HEK293T (cell line): ENCODE results near the gene DENND6A.
A peak's percentile ranks its signal among the peaks of the same experiment; 100 is the strongest.
"Not testable (repeated sequence)": the region's sequence is repeated elsewhere in the genome, so short reads cannot be mapped to it uniquely, and the experiment has no call there.

Experiments
- CTCF ChIA-PET: fragments of 350-600 bp; formaldehyde crosslinking; extraction: SDS; loops from one replicate; lab custom pipeline; 2021; ENCODE audit warnings: antibody characterized with exemption, inconsistent platforms; lab: Yijun Ruan, JAX
- POLR2A ChIA-PET: fragments of 350-600 bp; formaldehyde crosslinking; extraction: SDS; loops from one replicate; lab custom pipeline; 2020; ENCODE audit warnings: antibody characterized with exemption, inconsistent platforms; lab: Yijun Ruan, JAX
- DNase-seq: peaks from one replicate; pipeline ENCODE4 v3.0.0; 2012; ENCODE audit warnings: mixed read lengths; ENCODE audit errors: extremely low spot score
- ARNT ChIP-seq: fragments of 450-650 bp; IDR thresholded peaks from 2 replicates; pipeline ENCODE4 v1.6.1; 2017; ENCODE audit warnings: mild to moderate bottlenecking
- BHLHE40 ChIP-seq: fragments of 450-650 bp; IDR thresholded peaks from 2 replicates; pipeline ENCODE4 v1.6.1; 2016; ENCODE audit warnings: mild to moderate bottlenecking, moderate library complexity, borderline replicate concordance
- CTBP1 ChIP-seq: fragments of 450-650 bp; IDR thresholded peaks from 2 replicates; pipeline ENCODE4 v1.6.1; 2016; ENCODE audit warnings: borderline replicate concordance
- ELF4 ChIP-seq: fragments of 450-650 bp; IDR thresholded peaks from 2 replicates; pipeline ENCODE4 v1.6.1; 2017; ENCODE audit warnings: antibody characterized with exemption
- FOXA1 ChIP-seq: fragments of 450-650 bp; IDR thresholded peaks from 2 replicates; pipeline ENCODE4 v1.6.1; 2016; ENCODE audit warnings: mild to moderate bottlenecking
- FOXK2 ChIP-seq: fragments of 450-650 bp; IDR thresholded peaks from 2 replicates; pipeline ENCODE4 v1.6.1; 2016; ENCODE audit warnings: mild to moderate bottlenecking
- FOXM1 ChIP-seq: fragments of 450-650 bp; IDR thresholded peaks from 2 replicates; pipeline ENCODE4 v1.6.1; 2017; ENCODE audit warnings: mild to moderate bottlenecking, borderline replicate concordance
- HDGF ChIP-seq: fragments of 450-650 bp; IDR thresholded peaks from 2 replicates; pipeline ENCODE4 v1.6.1; 2017; ENCODE audit warnings: antibody characterized with exemption, borderline replicate concordance
- L3MBTL2 ChIP-seq: fragments of 450-650 bp; conservative IDR thresholded peaks from 2 replicates; pipeline ENCODE4 v1.6.1; 2016; ENCODE audit warnings: mild to moderate bottlenecking
- LEF1 ChIP-seq: fragments of 450-650 bp; IDR thresholded peaks from 2 replicates; pipeline ENCODE4 v1.6.1; 2017; ENCODE audit warnings: mild to moderate bottlenecking, borderline replicate concordance
- NFRKB ChIP-seq: fragments of 450-650 bp; IDR thresholded peaks from 2 replicates; pipeline ENCODE4 v1.6.1; 2016; ENCODE audit warnings: mild to moderate bottlenecking, moderate library complexity
- SP1 ChIP-seq: fragments of 450-650 bp; IDR thresholded peaks from 2 replicates; pipeline ENCODE4 v1.6.1; 2017
- SUZ12 ChIP-seq: fragments of 450-650 bp; IDR thresholded peaks from 2 replicates; pipeline ENCODE4 v1.6.1; 2016; ENCODE audit warnings: mild to moderate bottlenecking
- TARDBP ChIP-seq: fragments of 450-650 bp; IDR thresholded peaks from 2 replicates; pipeline ENCODE4 v1.6.1; 2016
- ZNF384 ChIP-seq: fragments of 450-650 bp; IDR thresholded peaks from 2 replicates; pipeline ENCODE4 v1.6.1; 2016
- TF ChIP-seq, protein P1 (sequence below): fragments of 450-650 bp; IDR thresholded peaks from 2 replicates; pipeline ENCODE4 v1.6.1; 2016

Gene DENND6A

DNA sequence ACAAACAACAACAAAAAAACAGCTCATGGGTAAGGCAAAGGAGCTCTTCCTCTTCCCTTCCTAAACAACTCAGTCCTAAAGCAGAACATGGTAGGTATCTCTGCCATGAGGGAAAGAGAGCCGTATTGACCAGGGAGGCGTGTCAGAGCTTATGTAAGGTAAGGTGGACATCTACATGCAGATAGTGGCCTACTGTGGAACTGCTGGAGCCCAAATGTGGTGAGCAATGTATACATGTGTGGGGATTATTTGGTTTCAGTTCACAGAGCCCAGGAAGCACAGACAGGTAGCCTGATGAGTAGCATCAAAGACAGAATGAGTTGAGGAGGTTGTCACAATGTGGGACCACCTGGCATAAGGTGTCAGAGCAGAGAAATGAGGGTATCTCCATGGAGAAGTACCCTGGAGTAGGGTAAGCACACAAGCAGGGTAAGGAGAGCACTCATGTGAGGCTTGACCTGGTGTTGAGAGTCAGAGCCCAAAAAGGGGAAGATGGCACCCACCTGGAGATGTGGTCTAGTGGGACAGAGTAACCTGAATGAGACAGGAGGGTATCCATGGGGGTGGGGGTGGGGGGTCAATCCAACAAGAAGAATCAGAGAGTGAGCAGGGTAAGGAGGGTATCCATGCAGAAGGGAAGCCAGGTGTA, 45.5 kb downstream of the DENND6A start:
- TF ChIP-seq L3MBTL2, result no peak
- TF ChIP-seq BHLHE40, result no peak
- TF ChIP-seq LEF1, result no peak
- TF ChIP-seq SP1, result no peak
- no peak for TF ChIP-seq FOXA1
- TF ChIP-seq CTBP1, result no peak
- no peak for TF ChIP-seq SUZ12
- TF ChIP-seq ZNF384, result no peak
- no peak for TF ChIP-seq TARDBP
- no peak for TF ChIP-seq HDGF
- ChIA-PET POLR2A (no interaction called here), CTCF (no interaction called here)
- no peak for DNase-seq

DNA sequence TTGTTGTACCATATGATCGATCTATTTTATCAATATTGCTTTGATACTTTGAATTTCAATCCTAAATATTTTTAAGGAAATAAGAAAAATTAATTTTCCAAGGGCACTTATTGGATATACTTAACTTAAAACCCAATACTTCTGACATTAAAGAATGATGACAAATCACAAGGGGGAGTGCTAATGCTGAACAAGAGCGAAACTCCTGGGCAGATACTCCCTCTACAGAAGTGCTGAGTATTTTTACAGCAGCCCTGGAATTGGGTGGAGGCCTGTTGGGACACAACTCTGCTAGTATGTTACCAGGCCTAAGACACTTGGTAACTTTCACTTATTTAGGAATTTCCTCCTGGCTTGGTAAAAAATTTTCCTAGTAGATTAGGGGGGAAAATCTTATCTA, 46.2 kb downstream of the DENND6A start:
- ChIA-PET POLR2A (no interaction called here), CTCF (no interaction called here)
- DNase-seq, result no peak
- TF ChIP-seq FOXK2 (no peak), ELF4 (no peak), SUZ12 (no peak), FOXM1 (no peak), ZNF384 (no peak), BHLHE40 (no peak), ARNT (no peak), NFRKB (no peak), TARDBP (no peak)
- TF ChIP-seq, protein P1, sequence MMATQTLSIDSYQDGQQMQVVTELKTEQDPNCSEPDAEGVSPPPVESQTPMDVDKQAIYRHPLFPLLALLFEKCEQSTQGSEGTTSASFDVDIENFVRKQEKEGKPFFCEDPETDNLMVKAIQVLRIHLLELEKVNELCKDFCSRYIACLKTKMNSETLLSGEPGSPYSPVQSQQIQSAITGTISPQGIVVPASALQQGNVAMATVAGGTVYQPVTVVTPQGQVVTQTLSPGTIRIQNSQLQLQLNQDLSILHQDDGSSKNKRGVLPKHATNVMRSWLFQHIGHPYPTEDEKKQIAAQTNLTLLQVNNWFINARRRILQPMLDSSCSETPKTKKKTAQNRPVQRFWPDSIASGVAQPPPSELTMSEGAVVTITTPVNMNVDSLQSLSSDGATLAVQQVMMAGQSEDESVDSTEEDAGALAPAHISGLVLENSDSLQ, result no peak

DNA sequence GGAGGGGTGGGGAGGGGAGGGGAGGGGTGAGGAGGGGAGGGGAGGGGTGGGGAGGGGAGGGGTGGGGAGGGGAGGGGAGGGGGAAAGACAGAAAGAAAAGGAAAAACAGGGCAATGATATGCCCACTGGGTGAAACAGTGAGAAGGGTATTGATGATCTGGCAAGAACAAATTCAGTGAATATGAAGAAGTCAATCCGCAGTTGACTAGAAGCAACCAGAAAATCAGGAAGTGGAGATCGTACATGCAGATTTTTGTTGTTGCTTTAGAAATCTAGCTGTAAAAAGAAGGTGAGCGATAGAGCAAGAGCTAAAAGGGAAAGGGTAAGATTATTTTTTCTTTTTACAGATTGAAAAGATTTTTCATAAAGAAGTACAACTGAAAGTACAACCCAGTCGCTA, 48.1 kb downstream of the DENND6A start:
- TF ChIP-seq SP1, result no peak
- no peak for TF ChIP-seq HDGF
- TF ChIP-seq TARDBP, result no peak
- no peak for TF ChIP-seq CTBP1
- TF ChIP-seq FOXK2, result no peak
- no peak for TF ChIP-seq ZNF384
- TF ChIP-seq NFRKB, result no peak
- TF ChIP-seq LEF1, result no peak
- TF ChIP-seq ELF4, result no peak
- TF ChIP-seq, protein P1, result no peak
- POLR2A ChIA-PET, result no interaction called here
- CTCF ChIA-PET, result interaction anchor here (0.5 to 0.9 kb wide), 2 partner anchors 12 to 475 kb away, joined by 3 to 4 read pairs; no protein-coding TSS in a partner anchor

DNA sequence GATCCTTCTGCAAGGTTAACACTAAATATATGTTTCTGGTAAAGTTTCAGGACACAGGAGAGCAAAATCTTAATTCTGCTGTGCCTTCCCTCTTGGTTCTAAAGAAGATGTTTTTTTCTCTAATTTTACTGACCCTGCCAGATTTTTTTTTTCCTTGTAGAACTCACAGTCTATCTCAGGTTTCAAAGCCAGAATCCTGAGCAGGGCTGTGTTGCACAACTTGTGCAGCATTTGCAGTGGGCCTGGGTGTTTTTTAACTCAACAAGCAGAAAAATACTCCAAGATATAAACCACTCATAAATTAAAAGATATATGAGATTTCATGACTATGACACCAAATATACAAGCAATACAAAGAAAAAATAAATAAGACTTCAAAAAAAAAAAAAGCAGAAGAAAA, 55.5 kb downstream of the DENND6A start:
- CTCF ChIA-PET, result no interaction called here
- POLR2A ChIA-PET, result no interaction called here
- no peak for DNase-seq
- TF ChIP-seq SP1 (no peak), FOXM1 (no peak), ZNF384 (no peak), FOXK2 (no peak), FOXA1 (no peak), TARDBP (no peak), ELF4 (no peak), HDGF (no peak), LEF1 (no peak), ARNT (no peak), L3MBTL2 (no peak), SUZ12 (no peak)
- TF ChIP-seq, protein P1, result no peak

More for the DNA sequence above, 48.1 kb downstream of the DENND6A start:
- DNase-seq, result no peak

DNA sequence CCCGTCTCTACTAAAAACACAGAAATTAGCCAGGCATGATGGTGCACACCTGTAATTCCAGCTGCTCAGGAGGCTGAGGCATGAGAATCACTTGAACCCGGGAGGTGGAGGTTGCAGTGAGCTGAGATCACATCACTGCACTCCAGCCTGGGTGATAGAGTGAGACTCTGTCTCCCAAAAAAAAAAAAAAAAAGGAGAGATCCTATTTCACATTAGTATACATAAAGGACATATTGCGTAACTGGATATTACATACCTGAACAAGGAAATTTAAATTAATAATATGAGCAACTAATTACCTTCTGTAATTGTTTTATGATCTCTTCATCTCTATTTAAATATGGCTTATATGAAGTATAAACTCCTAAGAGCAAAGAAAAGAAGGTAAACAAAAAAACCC, 58.6 kb downstream of the DENND6A start:
- DNase-seq, POLR2A ChIA-PET, CTCF ChIA-PET: not testable (repeated sequence)
- TF ChIP-seq ZNF384, result peak; percentile 36; the same call in 1 of the 2 replicates

DNA sequence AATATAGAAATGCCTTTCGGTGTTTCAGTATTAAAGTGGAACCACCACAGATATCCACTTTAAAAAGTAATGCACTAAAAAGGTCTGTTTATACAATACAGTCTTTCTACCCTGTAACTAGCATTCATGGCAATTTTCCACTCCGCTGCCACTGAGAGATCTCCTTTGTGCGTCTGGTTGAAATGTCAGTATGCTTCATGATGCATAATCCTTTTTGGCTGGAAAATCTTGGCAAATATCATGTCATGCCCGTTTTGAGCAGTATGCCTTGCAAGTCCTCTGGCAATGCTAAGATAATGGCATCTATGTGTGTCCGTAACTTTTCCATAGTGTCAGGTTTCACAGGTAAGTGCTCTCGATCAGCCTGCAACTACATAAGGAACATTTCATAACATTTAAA, 64.9 kb downstream of the DENND6A start:
- CTCF ChIA-PET, result no interaction called here
- POLR2A ChIA-PET, result no interaction called here
- no peak for DNase-seq
- TF ChIP-seq FOXM1, result no peak
- TF ChIP-seq TARDBP, result no peak
- no peak for TF ChIP-seq CTBP1
- no peak for TF ChIP-seq ARNT
- no peak for TF ChIP-seq NFRKB
- TF ChIP-seq ELF4, result no peak
- TF ChIP-seq SUZ12, result no peak
- TF ChIP-seq ZNF384, result no peak
- TF ChIP-seq HDGF, result no peak
- no peak for TF ChIP-seq FOXK2
- TF ChIP-seq SP1, result no peak

DNA sequence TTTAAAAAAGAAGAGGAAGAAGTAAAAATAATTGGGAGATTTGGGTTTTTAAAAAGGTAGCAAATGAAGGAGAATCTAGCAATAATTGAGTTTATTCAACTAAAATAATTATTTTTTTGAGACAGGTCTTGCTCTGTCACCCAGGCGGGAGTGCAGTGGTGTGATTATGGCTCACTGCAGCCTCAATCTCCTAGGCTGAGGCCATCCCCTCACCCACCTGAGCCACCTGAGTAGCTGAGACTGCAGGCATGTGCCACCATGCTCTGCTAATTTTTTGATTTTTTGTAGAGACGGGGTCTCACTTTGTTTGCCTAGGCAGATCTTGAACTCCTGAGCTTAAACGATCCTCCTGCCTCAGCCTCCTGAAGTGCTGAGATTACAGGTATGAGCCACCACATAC, 68.1 kb downstream of the DENND6A start:
- no peak for TF ChIP-seq ELF4
- no peak for TF ChIP-seq SP1
- no peak for TF ChIP-seq LEF1
- no peak for TF ChIP-seq ARNT
- no peak for TF ChIP-seq FOXA1
- no peak for TF ChIP-seq NFRKB
- no peak for TF ChIP-seq BHLHE40
- TF ChIP-seq CTBP1, result no peak
- no peak for TF ChIP-seq TARDBP
- no peak for TF ChIP-seq L3MBTL2
- no peak for TF ChIP-seq FOXM1
- TF ChIP-seq, protein P1, result no peak
- TF ChIP-seq FOXK2, result no peak
- TF ChIP-seq ZNF384, result no peak
- no peak for TF ChIP-seq SUZ12
- no peak for TF ChIP-seq HDGF
- POLR2A ChIA-PET, result no interaction called here
- CTCF ChIA-PET, result interaction anchor here (0.6 kb wide), 1 partner anchor 244 kb away, joined by 3 read pairs; no protein-coding TSS in a partner anchor
- no peak for DNase-seq
